HG03025 (cell line): ENCODE measurements around the gene MYO6.
"Not testable (repeated sequence)": the region's sequence is repeated elsewhere in the genome, so short reads cannot be mapped to it uniquely, and the experiment has no call there.

ENCODE experiments used
- ATAC-seq: cut with Tn5 transposase; IDR thresholded peaks from one replicate; pipeline ENCODE4 v1.9.1; 2021; ENCODE audit warnings: mild to moderate bottlenecking, moderate library complexity; ENCODE audit not compliant: unreplicated experiment, low FRiP score

The MYO6 gene

DNA sequence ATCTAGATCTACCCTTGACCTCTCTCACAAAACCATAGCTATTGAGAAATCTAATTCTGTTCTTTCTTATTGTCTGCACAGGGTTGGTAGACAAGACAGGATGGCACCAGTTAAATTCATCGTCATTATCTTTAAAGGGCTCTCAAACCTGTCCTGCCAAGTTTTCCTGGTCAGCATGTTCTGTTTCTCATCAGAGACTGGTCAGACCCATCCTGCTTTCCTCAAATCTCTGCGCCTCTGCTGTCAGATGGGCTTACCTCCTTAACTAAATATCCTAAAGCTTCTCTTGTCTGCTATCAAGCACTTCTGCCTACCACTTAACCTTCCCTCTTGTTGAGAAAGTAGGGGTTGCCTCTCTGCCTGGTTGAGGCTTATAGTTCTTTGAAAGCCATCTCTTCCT is 125.2 kb downstream of the MYO6 start:
- ATAC-seq, result no peak

DNA sequence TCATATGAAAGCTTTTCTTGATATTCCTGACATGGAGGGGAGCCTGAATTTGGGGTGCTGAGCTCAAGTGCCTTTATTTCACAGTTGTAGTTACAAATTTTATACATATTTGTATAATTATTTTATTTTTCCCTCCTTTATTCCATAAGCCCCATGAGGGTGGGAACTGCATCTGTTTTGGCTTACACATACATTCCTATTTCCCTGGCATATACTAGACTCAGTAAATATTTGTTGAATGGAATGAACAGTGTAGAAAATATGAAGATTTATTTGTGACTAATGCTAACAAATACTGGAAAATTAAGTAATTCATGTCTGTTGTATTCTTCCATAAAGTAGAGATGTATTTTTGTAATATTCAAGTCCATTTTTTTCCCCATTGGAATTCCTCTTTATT is 127.1 kb downstream of the MYO6 start:
- no peak for ATAC-seq

DNA sequence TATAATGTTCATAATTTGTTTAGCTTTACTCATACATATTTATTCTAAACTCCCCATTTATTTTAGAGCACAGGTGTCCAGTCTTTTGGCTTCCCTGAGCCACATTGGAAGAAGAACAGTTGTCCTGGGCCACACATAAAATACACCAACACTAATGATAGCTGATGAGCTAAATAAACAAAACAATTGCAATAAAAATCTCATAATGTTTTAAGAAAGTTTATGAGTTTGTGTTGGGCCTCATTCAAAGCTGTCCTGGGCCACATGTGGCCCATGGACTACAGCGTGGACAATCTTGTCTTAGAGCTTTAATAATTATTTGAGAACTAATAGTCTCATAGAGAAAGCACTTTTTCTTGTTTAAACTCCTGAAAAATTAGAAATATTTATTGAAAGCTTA is 131.3 kb downstream of the MYO6 start:
- no peak for ATAC-seq

DNA sequence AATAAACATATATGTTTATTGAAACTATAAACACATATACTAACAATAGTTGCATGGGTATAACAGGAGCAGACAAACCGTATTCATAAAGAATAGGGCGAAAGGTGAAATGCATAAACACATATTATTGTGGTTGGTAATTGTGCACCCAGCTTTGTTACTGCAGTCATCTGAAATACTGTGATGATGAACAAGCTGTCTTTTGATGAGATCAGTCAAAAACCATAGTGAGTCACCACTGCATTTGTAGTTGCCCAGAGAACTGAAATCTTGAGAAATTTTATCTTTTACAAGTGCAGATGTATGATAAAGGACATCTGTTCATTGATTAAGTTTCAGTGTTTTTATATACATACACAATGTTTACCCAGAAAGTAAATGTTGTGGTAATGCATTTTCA is 133.7 kb downstream of the MYO6 start:
- no peak for ATAC-seq

DNA sequence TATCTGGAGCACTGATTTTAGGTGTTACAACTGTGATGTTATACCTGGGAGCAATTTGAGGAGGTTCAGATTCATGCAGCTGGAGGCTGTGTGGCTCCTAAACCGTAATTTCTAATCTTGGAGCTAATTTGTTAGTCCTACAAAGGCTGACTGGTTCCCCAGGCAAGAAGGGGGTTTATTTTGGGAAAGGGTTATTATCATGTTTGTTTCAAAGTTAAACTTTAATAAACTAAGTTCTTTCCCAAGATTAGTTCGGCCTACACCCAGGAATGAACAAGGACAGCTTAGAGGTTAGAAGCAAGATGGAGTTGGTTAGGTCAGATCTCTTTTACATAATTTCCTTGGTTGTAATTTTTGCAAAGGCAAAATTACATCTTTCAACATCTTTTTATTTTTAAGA is 135.8 kb downstream of the MYO6 start:
- ATAC-seq, result no peak

DNA sequence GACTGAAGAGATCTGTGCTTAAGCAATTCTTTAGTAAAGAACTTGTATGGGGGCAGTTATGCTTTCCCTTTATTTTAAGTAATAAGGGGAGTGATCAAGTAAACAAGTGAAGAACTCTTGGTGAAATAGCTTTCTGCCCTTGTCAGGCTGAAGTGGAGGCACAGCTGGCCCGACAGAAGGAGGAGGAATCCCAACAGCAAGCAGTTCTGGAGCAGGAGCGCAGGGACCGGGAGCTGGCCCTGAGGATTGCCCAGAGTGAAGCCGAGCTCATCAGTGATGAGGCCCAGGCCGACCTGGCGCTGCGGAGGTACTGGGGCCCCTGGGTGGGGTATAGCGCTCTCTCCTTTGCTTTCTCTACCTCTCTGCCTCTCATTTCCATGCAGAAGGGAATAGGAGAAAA is 143.3 kb downstream of the MYO6 start:
- no peak for ATAC-seq

DNA sequence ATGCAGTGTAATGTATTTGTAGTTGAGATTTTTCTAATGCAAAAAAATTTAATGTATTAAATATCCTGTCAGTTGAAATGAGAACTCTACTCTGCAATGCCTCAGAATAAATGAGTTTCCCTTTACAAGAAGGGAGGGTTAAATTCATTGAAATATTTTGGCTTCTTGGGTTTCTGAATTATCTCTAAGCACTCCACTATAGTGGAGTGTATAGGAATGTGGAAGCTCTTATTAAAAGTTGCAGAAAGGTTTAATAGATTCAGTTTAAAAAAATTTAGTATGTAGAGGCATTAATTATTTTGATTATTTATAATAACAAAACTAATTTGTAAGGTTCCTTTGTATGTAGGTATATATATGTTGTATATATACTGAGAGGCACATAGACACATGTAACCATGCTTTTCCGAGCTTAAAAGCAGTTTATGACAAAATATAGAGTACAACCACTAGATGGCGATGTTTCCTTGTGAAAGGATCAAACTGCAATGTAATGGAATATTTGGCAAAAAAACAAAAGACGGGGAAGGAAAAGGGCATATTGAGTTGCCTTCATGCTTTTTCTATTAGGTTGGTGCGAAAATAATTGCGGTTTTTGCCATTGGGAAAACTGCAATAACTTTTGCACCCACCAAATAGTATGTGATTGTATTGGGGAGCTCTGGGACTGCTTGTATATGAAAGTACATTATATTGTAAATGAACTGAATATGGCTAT is 144.2 kb downstream of the MYO6 start:
- ATAC-seq, result no peak

DNA sequence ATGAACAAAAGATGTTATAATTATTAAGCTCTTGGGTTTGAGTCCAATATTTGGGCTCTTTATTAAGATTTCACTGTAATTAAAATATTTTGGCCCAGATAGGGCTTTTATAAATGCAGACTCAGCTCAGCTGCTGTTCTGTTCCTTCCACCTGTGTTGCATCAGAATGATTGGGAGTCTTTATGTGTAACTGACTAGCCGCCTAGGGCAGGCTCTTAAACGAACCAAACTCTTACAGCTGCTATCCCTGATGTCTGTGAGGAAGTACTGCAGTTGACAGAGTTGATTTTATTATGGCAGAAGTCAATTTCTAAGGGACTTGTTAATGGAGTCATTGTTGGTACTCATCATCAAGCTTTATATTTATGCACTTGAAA is 144.7 kb downstream of the MYO6 start:
- ATAC-seq, result no peak

DNA sequence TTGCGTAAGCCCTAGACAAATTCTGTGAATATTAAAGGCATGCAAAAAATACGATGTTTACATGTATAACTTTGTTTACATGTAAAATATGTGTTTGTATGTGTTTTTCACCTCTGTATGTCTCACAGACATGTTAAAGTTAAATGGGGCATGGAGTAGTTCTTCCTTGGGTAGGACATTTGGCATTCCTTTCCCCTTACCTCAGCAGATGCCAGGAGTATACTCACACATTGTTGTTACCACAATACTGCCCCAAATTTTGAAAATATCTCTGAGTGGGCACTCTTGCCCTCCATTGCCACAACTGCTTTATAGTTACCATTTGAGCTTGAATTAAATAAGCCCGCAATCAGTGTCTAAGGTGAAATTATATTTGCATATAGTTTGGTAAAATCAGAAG is 147.5 kb downstream of the MYO6 start:
- ATAC-seq, result no peak

DNA sequence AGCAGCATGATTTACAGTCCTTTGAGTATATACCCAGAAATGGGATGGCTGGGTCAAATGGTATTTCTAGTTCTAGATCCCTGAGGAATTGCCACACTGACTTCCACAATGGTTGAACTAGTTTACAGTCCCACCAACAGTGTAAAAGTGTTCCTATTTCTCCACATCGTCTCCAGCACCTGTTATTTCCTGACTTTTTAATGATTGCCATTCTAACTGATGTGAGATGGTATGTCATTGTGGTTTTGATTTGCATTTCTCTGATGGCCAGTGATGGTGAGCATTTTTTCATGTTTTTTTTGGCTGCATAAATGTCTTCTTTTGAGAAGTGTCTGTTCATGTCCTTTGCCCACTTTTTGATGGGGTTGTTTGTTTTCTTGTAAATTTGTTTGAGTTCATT is 151.2 kb downstream of the MYO6 start:
- not testable (repeated sequence) for ATAC-seq

DNA sequence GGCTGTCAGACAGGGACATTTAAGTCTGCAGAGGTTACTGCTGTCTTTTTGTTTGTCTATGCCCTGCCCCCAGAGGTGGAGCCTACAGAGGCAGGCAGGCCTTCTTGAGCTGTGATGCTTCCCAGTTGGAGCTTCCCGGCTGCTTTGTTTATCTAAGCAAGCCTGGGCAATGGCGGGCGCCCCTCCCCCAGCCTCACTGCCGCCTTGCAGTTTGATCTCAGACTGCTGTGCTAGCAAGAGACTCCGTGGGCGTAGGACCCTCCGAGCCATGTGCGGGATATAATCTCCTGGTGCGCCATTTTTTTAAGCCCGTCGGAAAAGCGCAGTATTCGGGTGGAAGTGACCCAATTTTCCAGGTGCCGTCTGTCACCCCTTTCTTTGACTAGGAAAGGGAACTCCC is 156.1 kb downstream of the MYO6 start:
- not testable (repeated sequence) for ATAC-seq

DNA sequence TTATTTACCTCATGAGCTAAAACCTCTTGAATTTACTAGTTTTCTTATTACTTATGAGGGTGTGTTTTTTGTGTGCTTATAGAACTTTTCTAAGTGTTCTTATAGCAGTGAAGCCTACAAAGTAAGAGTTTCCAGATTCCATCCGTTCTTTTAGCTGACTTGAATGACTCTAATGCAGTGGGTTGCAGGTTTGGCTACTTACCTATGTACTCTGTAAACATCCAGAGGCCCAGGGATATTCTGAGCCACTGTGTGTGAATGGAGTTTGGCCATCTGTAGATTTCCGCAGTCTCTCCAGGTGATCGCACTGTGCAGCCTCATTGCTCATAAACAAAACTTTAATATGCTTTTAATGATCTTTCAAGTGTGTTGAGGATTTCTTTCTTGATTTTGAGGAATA is 157.8 kb downstream of the MYO6 start:
- no peak for ATAC-seq

DNA sequence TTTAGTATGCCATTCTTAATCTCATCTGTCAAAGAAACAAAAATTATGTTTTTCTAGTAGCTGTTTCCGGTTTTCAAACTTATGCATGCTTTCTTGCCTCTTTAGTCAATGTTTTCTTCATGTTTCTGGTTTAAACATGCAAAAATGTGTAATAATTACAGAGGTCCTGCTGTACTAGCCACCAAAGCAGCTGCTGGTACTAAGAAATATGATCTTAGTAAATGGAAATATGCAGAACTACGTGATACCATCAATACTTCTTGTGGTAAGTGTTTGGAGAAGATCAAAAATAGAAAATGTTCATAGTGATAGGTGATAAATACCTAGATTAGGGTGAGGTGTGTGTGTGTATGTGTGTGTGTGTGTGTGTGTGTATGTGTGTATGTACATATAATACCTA is 158.4 kb downstream of the MYO6 start:
- ATAC-seq, result no peak

DNA sequence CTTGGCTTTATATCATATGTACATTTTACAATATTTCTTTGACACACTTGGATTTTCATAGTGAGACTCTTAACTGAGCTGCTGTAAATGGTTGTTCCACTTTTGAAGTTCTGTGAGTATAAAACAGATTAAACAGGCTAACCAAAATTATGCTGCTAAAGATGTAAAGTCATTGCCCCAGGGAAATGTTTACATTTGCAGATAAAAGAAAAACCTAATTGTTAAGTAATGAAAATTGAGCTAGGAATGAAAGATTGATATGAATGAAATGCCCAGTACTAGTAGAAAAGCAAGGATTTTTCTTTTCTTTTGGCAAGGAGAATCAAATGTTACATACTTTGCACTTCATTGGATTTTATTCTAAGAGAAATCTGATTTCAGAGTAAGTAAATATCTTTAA is 164.0 kb downstream of the MYO6 start:
- ATAC-seq, result no peak

DNA sequence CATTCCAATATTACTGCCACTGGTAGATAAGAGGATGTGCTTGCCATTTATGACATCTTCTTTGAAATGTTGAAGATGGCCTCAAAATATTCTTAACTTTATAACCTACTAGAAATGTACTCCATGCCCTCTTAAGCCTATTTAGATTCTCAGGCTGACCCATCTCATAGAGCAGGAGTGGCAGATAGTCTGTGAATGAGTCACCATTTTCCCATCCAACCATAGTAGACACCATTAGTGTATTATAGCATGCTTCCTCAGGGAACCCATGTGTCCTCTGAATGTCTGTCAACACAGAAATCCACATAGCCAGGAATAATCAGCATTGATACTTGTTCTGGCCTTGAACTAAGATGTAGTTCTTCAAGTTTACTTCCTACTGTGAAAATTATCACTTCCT is 173.2 kb downstream of the MYO6 start:
- no peak for ATAC-seq

DNA sequence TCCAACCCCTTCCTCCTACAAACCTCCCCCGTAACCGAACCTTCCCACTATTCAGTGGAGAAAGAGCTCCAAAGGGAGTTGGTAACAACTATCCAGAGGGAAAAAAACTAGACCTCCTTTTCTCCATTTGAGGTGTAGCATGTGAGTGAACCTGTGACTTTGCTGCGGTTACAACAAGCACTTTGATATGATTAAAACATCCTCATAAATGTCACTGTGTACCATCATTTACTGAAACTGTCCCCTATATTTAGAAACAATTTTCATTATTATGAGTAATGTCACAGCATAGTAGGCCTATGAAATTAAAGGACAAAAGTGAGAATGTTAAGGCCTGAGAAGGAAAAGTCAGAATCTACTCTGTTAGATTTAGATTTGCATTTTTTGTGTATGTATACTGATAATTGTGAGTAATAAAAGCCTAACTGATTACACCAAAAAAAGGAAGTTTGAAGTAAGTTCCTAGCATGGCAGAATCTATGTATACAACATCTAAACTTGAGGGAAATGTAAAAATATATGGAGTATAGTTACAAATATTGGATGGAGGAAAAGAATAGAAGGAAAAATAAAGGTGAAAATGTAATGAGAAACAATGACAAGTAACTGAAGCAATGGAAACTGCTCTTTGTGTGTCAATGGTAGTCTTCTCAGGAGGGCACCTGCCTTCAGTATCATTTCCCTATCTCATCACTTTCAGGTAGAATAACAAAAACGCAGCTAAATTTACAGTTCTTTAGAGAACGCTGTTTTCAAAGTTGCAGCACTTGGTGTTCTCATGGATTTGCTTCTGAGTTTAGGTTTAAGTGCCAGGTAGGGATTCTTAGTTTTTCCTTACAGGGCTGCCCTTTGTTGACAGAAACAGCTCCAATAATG is 177.5 kb downstream of the MYO6 start:
- ATAC-seq, result peak; percentile 81

DNA sequence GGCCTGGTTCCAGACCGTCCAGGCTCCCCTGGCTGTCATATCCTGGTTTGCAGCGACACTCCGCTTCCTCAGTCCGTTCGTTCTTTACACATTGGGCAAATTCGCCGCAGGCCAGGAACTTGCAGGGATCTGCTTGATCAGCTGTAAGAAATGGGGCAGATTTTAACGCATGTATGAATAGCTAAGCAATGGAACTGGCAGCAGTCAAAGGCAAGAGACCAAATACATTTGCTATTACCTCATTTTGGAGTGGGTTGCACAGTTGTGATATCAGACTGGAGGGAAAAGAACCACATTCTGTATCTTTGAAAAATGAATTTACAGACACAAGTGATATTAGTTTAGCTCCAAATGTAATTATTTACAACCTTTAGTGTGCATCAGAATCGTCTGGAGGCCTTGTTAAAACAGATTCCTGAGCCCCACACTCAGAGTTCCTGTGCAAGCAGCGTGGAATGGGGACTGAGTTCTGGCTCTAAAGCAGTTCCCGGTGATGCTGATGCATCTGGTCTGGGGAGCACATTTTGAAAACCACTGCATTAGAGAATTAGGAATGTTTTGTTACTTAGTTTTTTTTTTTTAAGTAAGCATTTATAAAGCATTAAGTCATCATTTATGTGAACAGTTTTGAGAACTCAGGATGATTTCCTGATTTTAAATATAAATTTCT is 182.1 kb downstream of the MYO6 start:
- ATAC-seq, result no peak

DNA sequence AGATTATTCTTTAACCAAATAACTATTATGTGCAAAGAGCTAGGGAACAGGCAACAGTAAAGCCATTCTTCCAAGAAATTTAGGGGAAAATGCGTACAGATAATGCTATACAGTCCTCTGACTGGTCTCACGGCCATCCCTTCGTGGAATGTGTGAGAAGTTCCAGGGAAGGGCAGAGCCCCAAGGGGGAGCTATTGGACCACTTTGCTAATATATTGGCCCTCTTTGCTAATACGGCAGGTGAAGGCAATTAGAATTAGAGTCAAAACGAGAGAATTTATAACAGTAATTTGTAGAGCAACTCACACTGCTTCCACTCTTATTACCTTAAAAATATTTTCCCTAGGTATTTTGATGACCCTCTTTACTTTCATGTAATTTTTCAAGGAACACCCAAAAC is 183.0 kb downstream of the MYO6 start:
- no peak for ATAC-seq

DNA sequence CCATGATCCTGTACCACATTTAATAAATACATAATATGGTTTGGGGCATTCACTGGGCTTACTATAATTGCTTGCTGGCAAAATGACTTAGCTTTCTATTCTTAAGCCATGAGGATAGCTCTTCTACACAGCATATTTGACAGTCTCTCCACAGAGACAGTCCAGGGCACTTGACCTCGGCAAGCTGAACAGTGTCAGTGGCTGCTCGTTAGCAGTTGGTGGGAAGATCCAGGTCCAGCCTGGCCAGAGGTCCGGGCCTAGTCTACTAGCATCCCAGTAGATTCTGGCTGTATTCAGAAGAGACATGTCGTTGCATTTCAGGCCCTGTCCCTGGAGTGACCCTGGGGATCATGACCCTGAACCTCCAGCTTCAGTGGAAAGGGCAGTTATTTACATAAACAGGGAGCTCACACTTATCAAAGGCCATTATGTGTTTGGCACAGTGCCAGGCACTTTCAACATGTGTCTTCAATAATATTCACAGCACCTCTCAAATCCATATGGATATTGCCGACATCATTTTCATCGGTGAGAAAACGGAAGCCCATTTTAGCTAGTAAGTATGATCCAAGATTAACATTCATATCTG is 184.4 kb downstream of the MYO6 start:
- no peak for ATAC-seq

DNA sequence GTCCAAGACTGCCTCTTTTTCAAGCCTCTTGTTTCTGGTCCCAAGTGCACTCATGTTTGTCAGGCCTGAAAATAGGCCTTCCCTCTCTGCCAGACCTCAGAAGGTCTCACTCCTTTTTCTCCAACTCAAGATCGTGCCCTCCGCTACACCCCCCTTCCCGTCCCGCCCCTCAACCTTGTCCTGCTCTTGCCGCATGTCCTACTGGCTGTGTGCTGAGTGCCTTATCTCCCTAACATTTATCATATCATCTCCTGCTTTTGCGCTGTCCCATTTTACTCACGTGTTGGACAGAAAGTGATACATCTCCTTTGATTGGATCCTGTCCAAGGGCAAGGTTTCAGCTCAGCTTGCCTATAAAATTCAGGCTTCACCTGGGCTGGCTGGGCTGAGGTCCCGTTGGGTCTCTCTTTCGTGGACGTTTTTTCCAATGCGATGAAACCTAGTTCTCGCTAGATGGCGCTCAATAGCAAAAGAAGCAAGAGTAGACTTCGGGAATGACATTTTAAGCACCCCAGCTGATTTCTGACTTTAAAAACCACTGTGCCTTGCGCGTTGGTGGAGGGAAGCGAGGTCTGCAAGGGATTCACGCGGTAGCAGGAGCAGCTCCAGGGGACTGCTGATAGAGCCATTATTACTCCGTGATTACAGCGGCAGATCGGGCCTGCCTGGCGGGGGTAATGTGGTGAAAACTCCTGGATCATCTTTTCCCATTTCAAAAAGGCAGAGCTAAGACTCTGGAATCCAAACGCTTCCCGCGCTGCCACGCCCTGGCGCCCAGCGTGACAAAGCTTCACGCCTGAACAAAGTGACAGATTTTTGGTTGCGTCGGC is 185.8 kb downstream of the MYO6 start:
- ATAC-seq, result peak; percentile 61
